PC-3 (cell line): ENCODE measurements around the gene TFEB. TPM values are rescaled to one million over a fixed set of nuclear protein-coding genes. Genes with fewer than 3 reads are reported as not detected.

Source experiments
- ATAC-seq: fragments of 200-7000 bp; cut with Tn5 transposase; 2 replicates; pipeline ENCODE4 v1.9.1; 2020; ENCODE audit warnings: mild to moderate bottlenecking, moderate library complexity
- BruUV-seq: library from RNA; stranded (reverse); fragments of 400-500 nt; replicated peaks from 2 replicates; lab custom pipeline; 2021; lab: Mats Ljungman, UMichigan
- CTCF ChIA-PET: fragments of 300-600 bp; sonication (Branson Sonifier 250); formaldehyde crosslinking; loops from one replicate; lab custom pipeline; 2022; ENCODE audit warnings: antibody characterized with exemption; lab: Charles Lee
- POLR2A ChIA-PET: fragments of 300-600 bp; sonication (Branson Sonifier 250); formaldehyde crosslinking; loops from one replicate; lab custom pipeline; 2022; ENCODE audit warnings: antibody characterized with exemption; ENCODE audit not compliant: unreplicated experiment; lab: Charles Lee
- DNase-seq: peaks from one replicate; pipeline ENCODE4 v3.0.0-alpha.2; 2015
- H2AFZ ChIP-seq: fragments of 300-600 bp; sonication (generic); 2 replicates; pipeline ENCODE4 v1.6.0; 2016; ENCODE audit warnings: antibody characterized with exemption, low read length
- H3F3A ChIP-seq: fragments of 300-600 bp; sonication (generic); one replicate; pipeline ENCODE4 v1.6.0; 2017; ENCODE audit warnings: antibody characterized with exemption, low read length, control low read depth, mild to moderate bottlenecking; ENCODE audit not compliant: unreplicated experiment
- H3K27ac ChIP-seq: fragments of 300-600 bp; sonication (generic); 2 replicates; pipeline ENCODE4 v1.5.1; 2016; ENCODE audit warnings: mild to moderate bottlenecking, low read length
- H3K27me3 ChIP-seq: fragments of 300-600 bp; sonication (generic); 2 replicates; pipeline ENCODE4 v1.6.1; 2016; ENCODE audit warnings: low read length, mixed read lengths
- H3K36me3 ChIP-seq: fragments of 300-600 bp; sonication (generic); 2 replicates; pipeline ENCODE4 v1.6.1; 2016; ENCODE audit warnings: low read depth, mixed run types, low read length, mixed read lengths
- H3K4me1 ChIP-seq: fragments of 300-600 bp; sonication (generic); 2 replicates; pipeline ENCODE4 v1.5.1; 2016; ENCODE audit warnings: low read length; ENCODE audit not compliant: insufficient read depth
- H3K4me2 ChIP-seq: fragments of 300-600 bp; sonication (generic); 2 replicates; pipeline ENCODE4 v1.6.0; 2016; ENCODE audit warnings: low read length
- H3K4me3 ChIP-seq: fragments of 300-600 bp; sonication (generic); 2 replicates; pipeline ENCODE4 v1.5.1; 2016; ENCODE audit warnings: mild to moderate bottlenecking, low read length, mixed read lengths
- H3K79me2 ChIP-seq: fragments of 300-600 bp; sonication (generic); 2 replicates; pipeline ENCODE4 v1.6.1; 2017; ENCODE audit warnings: low read length, mixed read lengths
- H3K9ac ChIP-seq: fragments of 300-600 bp; sonication (generic); 2 replicates; pipeline ENCODE4 v1.6.0; 2016; ENCODE audit warnings: mild to moderate bottlenecking, low read length
- H3K9me2 ChIP-seq: fragments of 300-600 bp; sonication (generic); replicated peaks from 2 replicates; pipeline ENCODE4 v1.6.1; 2016; ENCODE audit warnings: mixed run types, low read length, mixed read lengths
- H3K9me3 ChIP-seq: fragments of 300-600 bp; sonication (generic); 2 replicates; pipeline ENCODE4 v1.6.1; 2016; ENCODE audit warnings: low read length, mixed read lengths
- H4K20me1 ChIP-seq: fragments of 300-600 bp; sonication (generic); 2 replicates; pipeline ENCODE4 v1.6.1; 2016; ENCODE audit warnings: low read length, mixed read lengths
- EZH2 ChIP-seq: fragments of 300-600 bp; sonication (generic); IDR thresholded peaks from one replicate; pipeline ENCODE4 v1.6.1; 2017; ENCODE audit warnings: antibody characterized with exemption, mild to moderate bottlenecking, low read length; ENCODE audit not compliant: unreplicated experiment
- EZH2phosphoT487 ChIP-seq: fragments of 300-600 bp; sonication (generic); IDR thresholded peaks from 2 replicates; pipeline ENCODE4 v1.6.1; 2018; ENCODE audit warnings: mild to moderate bottlenecking, antibody characterized with exemption, low read length, borderline replicate concordance
- intact Hi-C: fragments of 100-400 bp; cut with micrococcal nuclease; formaldehyde crosslinking; loops from 2 replicates; pipeline ENCODE4 v1.9.0; 2023
- total RNA-seq: library from RNA; depleted of rRNA; stranded (reverse); fragments of >200 nt; gene quantifications from 2 replicates; pipeline ENCODE4 v1.2.3, GENCODE V29; 2014
- TF ChIP-seq, protein P1 (sequence below): fragments of 300-600 bp; sonication (generic); conservative IDR thresholded peaks from 2 replicates; pipeline ENCODE4 v1.5.1; 2017; ENCODE audit warnings: antibody characterized with exemption, low read depth, mild to moderate bottlenecking, low read length

TFEB gene
- total RNA-seq, 1 experiment from 2014 or later = 4.2 TPM

DNA sequence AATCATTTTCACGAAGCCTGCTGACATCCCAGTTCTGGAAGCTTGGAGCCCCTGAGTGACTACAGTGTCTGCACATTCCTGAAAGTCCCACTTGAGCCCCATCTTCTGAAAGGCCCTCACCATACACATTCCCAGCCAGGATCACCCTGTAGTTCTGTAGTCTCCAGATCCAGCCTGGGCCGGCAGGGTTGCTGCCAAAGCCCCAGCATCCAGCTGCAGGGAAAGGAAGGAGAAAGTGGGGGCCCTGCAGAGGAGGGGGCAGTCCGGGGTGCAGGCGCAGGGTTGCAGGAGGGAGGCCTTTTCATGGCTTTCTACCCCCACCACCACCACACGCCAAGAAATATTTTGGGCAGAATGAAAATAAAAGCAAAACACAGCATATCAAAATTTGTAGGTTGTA, 71.1 kb downstream of the TFEB start:
- H4K20me1 ChIP-seq = no peaks in the 10 kb centered on the region
- H3K9ac ChIP-seq = no peak overlapping the region
- H3K27ac ChIP-seq = no peak overlapping the region
- H3K4me2 ChIP-seq = no peak overlapping the region
- no peaks in the 10 kb centered on the region for H3K9me3 ChIP-seq
- DNase-seq (no peak), ATAC-seq (no peak)
- H3K9me2 ChIP-seq = no peaks in the 10 kb centered on the region
- no peaks in the 10 kb centered on the region for H3K4me1 ChIP-seq
- no peak overlapping the region for H3K4me3 ChIP-seq
- no peaks in the 10 kb centered on the region for H3K79me2 ChIP-seq
- H3F3A ChIP-seq = no peaks in the 10 kb centered on the region
- peaks cover 45% of the 10 kb centered on the region for H3K27me3 ChIP-seq
- intact Hi-C loops = no loop called here
- ChIA-PET CTCF (no interaction called here), POLR2A (no interaction called here)
- H3K36me3 ChIP-seq = no peaks in the 10 kb centered on the region
- H2AFZ ChIP-seq = no peak overlapping the region
- no peak for TF ChIP-seq EZH2phosphoT487
- BruUV-seq = no TSS peak

DNA sequence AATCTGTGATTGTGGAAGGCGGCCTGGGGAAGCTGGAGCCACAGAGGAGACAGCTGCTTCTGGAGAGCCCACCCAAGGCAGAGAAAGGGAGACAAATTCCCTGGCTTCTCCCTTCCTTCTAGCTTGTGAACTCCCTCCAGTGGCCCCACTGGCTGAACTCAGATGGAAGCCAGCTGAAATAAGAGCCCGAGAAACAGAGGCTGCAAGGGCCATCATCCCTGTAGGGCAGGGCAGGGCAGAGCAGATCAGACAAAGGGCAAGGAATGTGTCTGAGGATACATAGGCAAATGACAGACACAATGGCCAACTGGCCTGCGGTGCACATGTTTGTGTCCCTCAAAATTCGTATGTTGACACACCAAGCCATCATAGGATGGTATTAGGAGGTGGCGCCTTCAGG, 71.8 kb downstream of the TFEB start:
- TF ChIP-seq, protein P1, sequence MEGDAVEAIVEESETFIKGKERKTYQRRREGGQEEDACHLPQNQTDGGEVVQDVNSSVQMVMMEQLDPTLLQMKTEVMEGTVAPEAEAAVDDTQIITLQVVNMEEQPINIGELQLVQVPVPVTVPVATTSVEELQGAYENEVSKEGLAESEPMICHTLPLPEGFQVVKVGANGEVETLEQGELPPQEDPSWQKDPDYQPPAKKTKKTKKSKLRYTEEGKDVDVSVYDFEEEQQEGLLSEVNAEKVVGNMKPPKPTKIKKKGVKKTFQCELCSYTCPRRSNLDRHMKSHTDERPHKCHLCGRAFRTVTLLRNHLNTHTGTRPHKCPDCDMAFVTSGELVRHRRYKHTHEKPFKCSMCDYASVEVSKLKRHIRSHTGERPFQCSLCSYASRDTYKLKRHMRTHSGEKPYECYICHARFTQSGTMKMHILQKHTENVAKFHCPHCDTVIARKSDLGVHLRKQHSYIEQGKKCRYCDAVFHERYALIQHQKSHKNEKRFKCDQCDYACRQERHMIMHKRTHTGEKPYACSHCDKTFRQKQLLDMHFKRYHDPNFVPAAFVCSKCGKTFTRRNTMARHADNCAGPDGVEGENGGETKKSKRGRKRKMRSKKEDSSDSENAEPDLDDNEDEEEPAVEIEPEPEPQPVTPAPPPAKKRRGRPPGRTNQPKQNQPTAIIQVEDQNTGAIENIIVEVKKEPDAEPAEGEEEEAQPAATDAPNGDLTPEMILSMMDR = no peak
- TF ChIP-seq EZH2phosphoT487 (no peak), EZH2 (no peak)
- Histone ChIP-seq H3K36me3 (no peaks in the 10 kb centered on the region), H3K27ac (no peak overlapping the region), H3K4me3 (no peak overlapping the region), H3K27me3 (peaks cover 43% of the 10 kb centered on the region), H3K79me2 (no peaks in the 10 kb centered on the region), H3K9ac (no peak overlapping the region), H3K9me2 (no peaks in the 10 kb centered on the region), H4K20me1 (no peaks in the 10 kb centered on the region), H3F3A (no peaks in the 10 kb centered on the region), H3K4me2 (no peak overlapping the region), H2AFZ (no peak overlapping the region), H3K9me3 (no peaks in the 10 kb centered on the region), H3K4me1 (no peaks in the 10 kb centered on the region)
- ATAC-seq (no peak), DNase-seq (no peak)
- BruUV-seq = no TSS peak
- intact Hi-C loops = no loop called here
- ChIA-PET CTCF (no interaction called here), POLR2A (no interaction called here)

DNA sequence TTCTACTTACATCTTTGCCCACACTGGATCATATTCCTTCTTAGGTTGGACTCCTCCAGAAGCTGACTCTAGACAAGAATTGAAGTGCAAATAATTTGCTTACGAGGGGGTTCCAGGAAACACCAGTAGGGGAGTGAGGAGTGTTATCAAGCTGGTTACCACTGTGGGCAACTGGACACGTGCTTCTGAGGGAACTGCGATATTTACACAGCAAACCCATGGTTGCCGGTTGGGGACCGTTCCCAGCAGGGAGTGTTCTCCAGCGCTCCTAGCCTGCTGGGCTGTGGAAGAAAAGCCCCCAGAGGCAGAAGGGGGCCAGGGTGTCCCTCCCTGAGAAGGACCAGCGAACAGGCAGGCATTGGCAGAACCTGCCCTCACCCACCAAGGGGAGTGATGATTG, 75.5 kb downstream of the TFEB start:
- peaks cover 32% of the 10 kb centered on the region for H3K27me3 ChIP-seq
- no peaks in the 10 kb centered on the region for H3F3A ChIP-seq
- DNase-seq = no peak
- no peaks in the 10 kb centered on the region for H4K20me1 ChIP-seq
- no peaks in the 10 kb centered on the region for H3K36me3 ChIP-seq
- no peak overlapping the region for H2AFZ ChIP-seq
- BruUV-seq = no TSS peak
- intact Hi-C loops = no loop called here
- no peak overlapping the region for H3K4me3 ChIP-seq
- H3K79me2 ChIP-seq = no peaks in the 10 kb centered on the region
- no peaks in the 10 kb centered on the region for H3K9me2 ChIP-seq
- no peak overlapping the region for H3K9ac ChIP-seq
- no peaks in the 10 kb centered on the region for H3K4me1 ChIP-seq
- no peak overlapping the region for H3K27ac ChIP-seq
- H3K9me3 ChIP-seq = no peaks in the 10 kb centered on the region
- CTCF ChIA-PET = no interaction called here
- POLR2A ChIA-PET = no interaction called here
- no peak overlapping the region for H3K4me2 ChIP-seq
- ATAC-seq = no peak
- TF ChIP-seq EZH2 (no peak), EZH2phosphoT487 (no peak)
- TF ChIP-seq, protein P1 = no peak
